SK-N-SH treated with all-trans-retinoic acid at 6 μM for 48 hours (cell line): ENCODE measurements around the gene EBF3.

Experiments used
- ARNTL ChIP-seq: fragments of 450-650 bp; formaldehyde crosslinking; IDR thresholded peaks from 2 replicates; pipeline ENCODE4 v1.5.0; 2020; ENCODE audit warnings: low read depth, mild to moderate bottlenecking, moderate library complexity, borderline replicate concordance
- ZNF565 ChIP-seq: fragments of 450-650 bp; formaldehyde crosslinking; conservative IDR thresholded peaks from 2 replicates; pipeline ENCODE4 v1.5.0; 2020; ENCODE audit warnings: low read depth, mild to moderate bottlenecking, moderate library complexity

- TF ChIP-seq ARNTL (CRISPR knock-in tag) (no peak), ZNF565 (CRISPR knock-in tag) (no peak)
These were observed 27.2 kb downstream of the EBF3 start for GRCh38 chr10:129936923-129937300.
